ENCODE data around the gene PHOSPHO2. TPM values are rescaled to one million over a fixed set of nuclear protein-coding genes. Genes with fewer than 3 reads are reported as not detected.

Gene PHOSPHO2
- total and polyA plus RNA-seq, 4 donors, result 1.9 to 12.6 (median 2.8) TPM

GRCh38 chr2:169717691-169718063, 23.4 kb downstream of the PHOSPHO2 start:
- TF ChIP-seq CTCF (IDR thresholded peaks at IDR 0.05; ENCODE audit: control extremely low read depth, extremely low read depth), result no peak
- peaks cover 4 to 21% (median 10%) of the 10 kb centered on the region in 5 donors for H3K4me1 ChIP-seq (ENCODE audit: control insufficient read depth in 5 of 5, insufficient read depth in 5 of 5, low read length in 5 of 5)
- WGBS, 2 donors, result 73 to 90% methylated on average over 4 of the region's 4 CpGs
- H3K9ac ChIP-seq (ENCODE audit: insufficient read depth in 1 of 2, low read length in 2 of 2), result no peak overlapping the region
- DNase-seq (no peak), ATAC-seq (ENCODE audit: insufficient read depth, low FRiP score) (no peak)
- no peaks in the 10 kb centered on the region for H3K27me3 ChIP-seq (ENCODE audit: control insufficient read depth in 3 of 3, insufficient read depth in 3 of 3, low read length in 2 of 3)
- H3K4me3 ChIP-seq, result no peak overlapping the region
- no peak overlapping the region for H3K27ac ChIP-seq (ENCODE audit: low read depth in 1 of 2, low read length in 1 of 2)
- H3K9me3 ChIP-seq (ENCODE audit: control insufficient read depth in 4 of 4, insufficient read depth in 3 of 4, low read length in 3 of 4), result no peaks in the 10 kb centered on the region
- H3K36me3 ChIP-seq (ENCODE audit: control insufficient read depth in 4 of 4, insufficient read depth in 4 of 4, low read length in 4 of 4), result no peaks in the 10 kb centered on the region

DNA sequence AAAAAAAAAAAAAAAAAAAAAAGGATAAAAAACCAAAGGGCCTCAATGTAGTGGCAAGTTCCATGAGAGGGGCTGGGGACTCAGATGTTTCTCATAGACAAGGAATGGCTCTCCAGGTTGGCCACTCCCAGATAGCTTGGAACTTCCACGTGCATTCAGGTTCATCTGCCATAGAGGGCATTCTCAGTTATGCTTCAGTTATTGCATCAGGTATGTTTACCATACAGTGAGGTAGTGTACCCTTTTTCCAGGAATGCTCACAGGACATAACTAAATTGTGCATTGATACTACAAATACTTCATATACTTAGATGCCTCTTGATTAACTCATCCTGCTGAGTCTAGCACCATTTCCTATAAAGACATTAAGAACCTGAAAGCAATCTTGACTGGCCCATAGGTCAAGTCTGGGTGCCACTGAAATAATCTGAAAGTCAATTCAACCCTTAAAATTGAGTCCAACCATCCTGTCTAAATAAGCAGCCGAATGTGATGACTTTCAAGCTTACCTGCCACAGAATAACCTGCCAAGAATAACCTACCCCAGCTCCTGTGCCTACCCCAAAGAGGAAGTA, 24.7 kb downstream of the PHOSPHO2 start:
- DNase-seq (no peak), ATAC-seq (ENCODE audit: insufficient read depth, low FRiP score) (no peak)
- H3K4me1 ChIP-seq (ENCODE audit: control insufficient read depth in 5 of 5, insufficient read depth in 5 of 5, low read length in 5 of 5), result peaks cover 4 to 21% (median 10%) of the 10 kb centered on the region in 5 donors
- no peak overlapping the region for H3K9ac ChIP-seq (ENCODE audit: insufficient read depth in 1 of 2, low read length in 2 of 2)
- WGBS, 2 donors, result 88 to 89% methylated on average over 2 of the region's 2 CpGs
- no peak overlapping the region for H3K4me3 ChIP-seq
- no peaks in the 10 kb centered on the region for H3K36me3 ChIP-seq (ENCODE audit: control insufficient read depth in 4 of 4, insufficient read depth in 4 of 4, low read length in 4 of 4)
- no peak overlapping the region for H3K27ac ChIP-seq (ENCODE audit: low read depth in 1 of 2, low read length in 1 of 2)
- no peaks in the 10 kb centered on the region for H3K27me3 ChIP-seq (ENCODE audit: control insufficient read depth in 3 of 3, insufficient read depth in 3 of 3, low read length in 2 of 3)
- no peak for TF ChIP-seq CTCF (IDR thresholded peaks at IDR 0.05; ENCODE audit: control extremely low read depth, extremely low read depth)
- no peaks in the 10 kb centered on the region for H3K9me3 ChIP-seq (ENCODE audit: control insufficient read depth in 4 of 4, insufficient read depth in 3 of 4, low read length in 3 of 4)

DNA sequence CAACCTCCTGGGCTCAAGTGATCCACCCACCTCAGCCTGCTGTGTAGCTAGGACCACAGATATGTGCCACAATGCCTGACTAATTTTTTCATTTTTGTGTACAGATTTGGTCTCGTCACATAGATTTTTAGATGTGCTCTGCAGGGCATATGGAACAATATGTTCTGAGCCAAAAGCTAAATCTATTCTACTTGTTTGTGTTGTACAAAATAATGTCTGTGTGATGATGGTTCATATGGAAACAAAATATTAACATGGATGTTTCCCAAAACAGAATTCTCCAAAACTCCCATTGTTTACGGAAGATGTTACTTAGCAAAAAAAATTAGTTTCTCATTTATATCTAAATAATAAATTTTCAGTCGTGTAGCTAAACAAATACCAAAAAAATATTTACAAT, 26.7 kb downstream of the PHOSPHO2 start:
- H3K36me3 ChIP-seq (ENCODE audit: control insufficient read depth in 4 of 4, insufficient read depth in 4 of 4, low read length in 4 of 4), result no peaks in the 10 kb centered on the region
- no peak for ATAC-seq (ENCODE audit: insufficient read depth, low FRiP score)
- H3K4me3 ChIP-seq, result no peak overlapping the region
- H3K27ac ChIP-seq (ENCODE audit: low read depth in 1 of 2, low read length in 1 of 2), result no peak overlapping the region
- 58 to 88% methylated on average over 3 of the region's 3 CpGs for whole genome bisulfite sequencing, 2 donors
- H3K4me1 ChIP-seq (ENCODE audit: control insufficient read depth in 5 of 5, insufficient read depth in 5 of 5, low read length in 5 of 5), result peaks cover 3 to 10% (median 5%) of the 10 kb centered on the region in 5 donors
- no peak for TF ChIP-seq CTCF (IDR thresholded peaks at IDR 0.05; ENCODE audit: control extremely low read depth, extremely low read depth)
- H3K9me3 ChIP-seq (ENCODE audit: control insufficient read depth in 4 of 4, insufficient read depth in 3 of 4, low read length in 3 of 4), result no peaks in the 10 kb centered on the region
- H3K9ac ChIP-seq (ENCODE audit: insufficient read depth in 1 of 2, low read length in 2 of 2), result no peak overlapping the region
- DNase-seq, result no peak
- no peaks in the 10 kb centered on the region for H3K27me3 ChIP-seq (ENCODE audit: control insufficient read depth in 3 of 3, insufficient read depth in 3 of 3, low read length in 2 of 3)

DNA sequence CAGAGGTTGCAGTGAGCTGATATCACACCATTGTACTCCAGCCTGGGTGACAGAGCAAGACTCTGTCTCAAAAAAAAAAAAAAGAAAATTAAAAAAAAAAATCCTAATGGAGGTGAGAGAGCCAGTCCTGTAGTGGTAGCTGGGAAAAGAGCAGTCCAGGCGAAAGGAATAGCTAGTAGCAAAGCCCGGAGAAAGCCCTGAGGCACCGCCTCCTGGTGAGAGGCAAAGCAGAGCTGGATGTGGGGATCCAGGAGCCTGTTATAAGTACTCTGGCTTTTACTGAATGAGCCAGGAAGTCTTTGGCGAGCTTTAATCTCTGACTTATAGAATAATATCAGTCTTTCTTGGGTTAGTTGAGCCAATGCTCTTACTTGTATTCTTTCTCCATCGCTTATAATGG, 32.8 kb downstream of the PHOSPHO2 start:
- Histone ChIP-seq H3K36me3 (ENCODE audit: control insufficient read depth in 4 of 4, insufficient read depth in 4 of 4, low read length in 4 of 4) (no peaks in the 10 kb centered on the region), H3K9me3 (ENCODE audit: control insufficient read depth in 4 of 4, insufficient read depth in 3 of 4, low read length in 3 of 4) (no peaks in the 10 kb centered on the region), H3K27ac (ENCODE audit: low read depth in 1 of 2, low read length in 1 of 2) (no peak overlapping the region), H3K4me3 (no peak overlapping the region), H3K9ac (ENCODE audit: insufficient read depth in 1 of 2, low read length in 2 of 2) (no peak overlapping the region), H3K4me1 (ENCODE audit: control insufficient read depth in 5 of 5, insufficient read depth in 5 of 5, low read length in 5 of 5) (no peaks in the 10 kb centered on the region), H3K27me3 (ENCODE audit: control insufficient read depth in 3 of 3, insufficient read depth in 3 of 3, low read length in 2 of 3) (peaks cover 0 to 4% (median 0%) of the 10 kb centered on the region in 3 donors)
- no peak for TF ChIP-seq CTCF (IDR thresholded peaks at IDR 0.05; ENCODE audit: control extremely low read depth, extremely low read depth)
- ATAC-seq (ENCODE audit: insufficient read depth, low FRiP score) (no peak), DNase-seq (no peak)
- WGBS, 2 donors, result 83 to 92% methylated on average over 5 of the region's 5 CpGs
